GM18868 (cell line): ENCODE results near the gene NFAT5.

Experiments used
- ATAC-seq: cut with Tn5 transposase; IDR thresholded peaks from one replicate; pipeline ENCODE4 v1.9.1; 2021; ENCODE audit warnings: mild to moderate bottlenecking, moderate library complexity; ENCODE audit not compliant: unreplicated experiment

The NFAT5 gene

GRCh38 chr16:69590590-69590989, 24.8 kb downstream of the NFAT5 start:
- ATAC-seq = no peak

GRCh38 chr16:69593751-69594255, 28.0 kb downstream of the NFAT5 start:
- no peak for ATAC-seq

GRCh38 chr16:69595127-69596036, 29.6 kb downstream of the NFAT5 start:
- no peak for ATAC-seq

GRCh38 chr16:69596801-69597200, 31.0 kb downstream of the NFAT5 start:
- ATAC-seq = no peak

GRCh38 chr16:69598045-69598444, 32.3 kb downstream of the NFAT5 start:
- ATAC-seq = no peak

GRCh38 chr16:69599731-69600130, 34.0 kb downstream of the NFAT5 start:
- no peak for ATAC-seq

GRCh38 chr16:69600202-69600601, 34.4 kb downstream of the NFAT5 start:
- no peak for ATAC-seq

GRCh38 chr16:69601250-69601649, 35.5 kb downstream of the NFAT5 start:
- no peak for ATAC-seq

- no peak for ATAC-seq
Observed at GRCh38 chr16:69606985-69607384, 41.2 kb downstream of the NFAT5 start.

GRCh38 chr16:69607674-69608073, 41.9 kb downstream of the NFAT5 start:
- no peak for ATAC-seq

GRCh38 chr16:69610356-69610755, 44.6 kb downstream of the NFAT5 start:
- ATAC-seq = no peak

- ATAC-seq = no peak
Observed at GRCh38 chr16:69611103-69611640, 45.4 kb downstream of the NFAT5 start.

- no peak for ATAC-seq
Observed at GRCh38 chr16:69613378-69614154, 47.8 kb downstream of the NFAT5 start.

- no peak for ATAC-seq
Observed at GRCh38 chr16:69615528-69615927, 49.8 kb downstream of the NFAT5 start.

- ATAC-seq = no peak
Observed at GRCh38 chr16:69616082-69616481, 50.3 kb downstream of the NFAT5 start.

- no peak for ATAC-seq
Observed at GRCh38 chr16:69618307-69618706, 52.5 kb downstream of the NFAT5 start.

- no peak for ATAC-seq
Observed at GRCh38 chr16:69618721-69619120, 53.0 kb downstream of the NFAT5 start.

- no peak for ATAC-seq
Observed at GRCh38 chr16:69619514-69619913, 53.7 kb downstream of the NFAT5 start.

- no peak for ATAC-seq
Observed at GRCh38 chr16:69620573-69620972, 54.8 kb downstream of the NFAT5 start.

GRCh38 chr16:69621225-69621624, 55.5 kb downstream of the NFAT5 start:
- ATAC-seq = no peak

- ATAC-seq = no peak
Observed at GRCh38 chr16:69626256-69626655, 60.5 kb downstream of the NFAT5 start.
